Measurements from ENCODE around the gene GSG1L.

Gene GSG1L

GRCh38 chr16:27771201-27771910 is 292.2 kb downstream of the GSG1L start:
- no peak for DNase-seq (ENCODE audit: low read depth)

- no peak for DNase-seq (ENCODE audit: low read depth)
Measured at GRCh38 chr16:27770271-27771196, 293.0 kb downstream of the GSG1L start.

- no peak for DNase-seq (ENCODE audit: low read depth)
Measured at GRCh38 chr16:27769561-27770255, 293.8 kb downstream of the GSG1L start.

GRCh38 chr16:27768651-27769272 is 294.8 kb downstream of the GSG1L start:
- DNase-seq (ENCODE audit: low read depth), result no peak

- no peak for DNase-seq (ENCODE audit: low read depth)
Measured at GRCh38 chr16:27767971-27768591, 295.4 kb downstream of the GSG1L start.

- no peak for DNase-seq (ENCODE audit: low read depth)
Measured at GRCh38 chr16:27767081-27767480, 296.4 kb downstream of the GSG1L start.

GRCh38 chr16:27766236-27766925 is 297.1 kb downstream of the GSG1L start:
- no peak for DNase-seq (ENCODE audit: low read depth)

- DNase-seq (ENCODE audit: low read depth), result no peak
Measured at GRCh38 chr16:27764869-27765675, 298.4 kb downstream of the GSG1L start.

- no peak for DNase-seq (ENCODE audit: low read depth)
Measured at GRCh38 chr16:27764427-27764826, 299.1 kb downstream of the GSG1L start.

- DNase-seq (ENCODE audit: low read depth), result no peak
Measured at GRCh38 chr16:27762441-27762840, 301.1 kb downstream of the GSG1L start.

GRCh38 chr16:27761816-27762215 is 301.7 kb downstream of the GSG1L start:
- no peak for DNase-seq (ENCODE audit: low read depth)

- no peak for DNase-seq (ENCODE audit: low read depth)
Measured at GRCh38 chr16:27760789-27761176, 302.7 kb downstream of the GSG1L start.

GRCh38 chr16:27759967-27760788 is 303.3 kb downstream of the GSG1L start:
- no peak for DNase-seq (ENCODE audit: low read depth)

GRCh38 chr16:27759301-27759871 is 304.1 kb downstream of the GSG1L start:
- DNase-seq (ENCODE audit: low read depth), result no peak

GRCh38 chr16:27758544-27758943 is 305.0 kb downstream of the GSG1L start:
- no peak for DNase-seq (ENCODE audit: low read depth)

- DNase-seq (ENCODE audit: low read depth), result no peak
Measured at GRCh38 chr16:27756206-27756970, 307.1 kb downstream of the GSG1L start.

- DNase-seq (ENCODE audit: low read depth), result no peak
Measured at GRCh38 chr16:27754788-27755690, 308.5 kb downstream of the GSG1L start.
